OCI-M2 (cell line): Measurements from ENCODE around the gene SYT7.

Source experiments
- DNase-seq: peaks from one replicate; lab custom pipeline; 2025; ENCODE audit not compliant: unreplicated experiment; lab: John Stamatoyannopoulos, UW

Gene SYT7

DNA sequence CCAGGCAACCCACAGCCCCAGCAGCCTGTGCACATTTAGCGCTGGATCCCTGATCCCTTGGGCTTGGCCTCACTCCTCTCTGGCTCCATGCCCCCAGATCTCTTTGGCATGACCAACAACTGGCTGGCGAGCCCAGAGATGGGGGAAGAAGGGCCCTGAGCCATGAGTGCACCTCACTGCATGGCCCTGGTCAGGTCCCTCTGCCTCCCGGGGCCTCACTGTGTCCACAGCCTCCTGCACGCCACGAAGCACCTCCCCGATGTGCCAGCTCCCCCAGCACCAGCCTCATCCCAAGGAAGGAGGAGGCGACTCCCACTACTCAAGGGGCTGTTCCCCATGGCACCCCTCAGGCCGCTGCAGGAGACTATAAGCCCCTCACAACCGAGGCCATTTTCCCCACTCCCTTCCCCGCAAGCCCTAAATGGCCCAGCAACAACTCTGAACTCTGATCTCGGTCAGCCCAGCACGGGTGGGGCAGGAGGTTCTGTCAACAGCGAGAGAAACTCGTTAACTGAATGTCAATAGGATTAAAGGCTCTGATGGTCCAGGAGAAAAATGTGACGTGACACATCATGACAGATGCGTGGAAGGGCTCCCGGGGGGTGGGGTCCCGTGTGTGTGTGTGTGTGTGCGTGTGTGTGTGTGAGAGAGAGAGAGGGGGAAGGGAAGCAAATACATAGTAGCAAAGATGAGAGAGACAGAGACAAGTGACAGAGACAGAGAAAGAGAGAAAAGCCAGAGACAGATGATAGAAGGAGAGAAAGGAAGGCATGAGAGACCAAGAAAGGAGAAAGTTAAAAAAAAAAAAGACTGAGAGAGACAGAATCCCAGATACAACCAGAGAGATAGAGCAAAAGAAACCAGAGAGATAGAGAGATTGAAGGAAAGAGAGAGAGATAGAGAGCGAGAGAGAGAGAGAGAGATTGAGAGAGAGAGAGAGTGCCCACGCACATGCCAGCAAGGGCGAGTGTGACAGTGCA lies 28.4 kb upstream of the SYT7 start:
- DNase-seq = no peak

DNA sequence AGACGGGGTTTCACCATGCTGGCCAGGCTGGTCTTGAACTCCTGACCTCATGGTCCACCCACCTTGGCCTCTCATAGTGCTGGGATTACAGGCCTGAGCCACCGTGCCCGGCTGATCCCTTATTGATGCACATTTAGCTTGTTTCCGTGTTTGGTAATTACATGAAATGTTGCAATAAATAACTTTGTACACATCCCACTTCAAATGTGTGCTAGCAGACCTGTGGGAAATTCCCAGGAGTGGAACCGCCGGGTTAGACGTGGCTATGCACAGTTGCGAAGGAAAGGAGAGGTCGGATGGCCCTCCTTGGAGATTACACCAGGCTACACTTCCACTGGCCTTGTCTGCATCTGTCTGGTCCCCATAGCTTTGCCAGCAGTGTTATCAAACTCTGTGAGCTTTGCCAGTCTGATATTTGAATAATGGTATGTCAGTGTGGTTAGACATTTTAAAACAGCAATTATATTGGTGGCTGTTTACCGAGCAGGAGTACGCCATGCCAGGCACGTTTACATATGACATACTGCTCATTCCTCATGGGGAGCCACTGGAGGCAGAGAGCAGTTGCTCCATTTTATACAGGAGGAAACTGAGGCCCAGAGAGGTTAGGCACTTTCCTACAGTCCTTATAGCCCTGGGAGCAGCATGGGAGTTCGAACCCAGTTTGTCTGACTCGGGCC lies 27.2 kb upstream of the SYT7 start:
- DNase-seq = no peak

DNA sequence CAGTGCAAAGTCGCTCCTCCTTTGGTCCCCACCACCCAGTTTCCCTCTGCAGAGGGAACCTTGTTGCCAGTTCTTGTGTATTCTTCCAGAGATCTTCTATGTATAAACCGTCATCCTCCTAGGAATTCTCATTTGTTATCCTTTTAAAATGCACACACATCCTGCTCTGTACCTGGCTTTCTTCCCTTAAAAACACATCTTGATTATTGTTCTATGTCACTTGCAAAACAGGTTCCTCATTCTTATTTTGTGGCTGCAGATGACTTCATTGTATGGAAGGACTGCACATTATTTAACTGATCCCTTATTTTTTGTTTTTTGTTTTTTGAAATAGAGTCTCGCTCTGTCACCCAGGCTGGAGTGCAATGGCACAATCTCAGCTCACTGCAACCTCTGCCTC lies 26.6 kb upstream of the SYT7 start:
- no peak for DNase-seq

DNA sequence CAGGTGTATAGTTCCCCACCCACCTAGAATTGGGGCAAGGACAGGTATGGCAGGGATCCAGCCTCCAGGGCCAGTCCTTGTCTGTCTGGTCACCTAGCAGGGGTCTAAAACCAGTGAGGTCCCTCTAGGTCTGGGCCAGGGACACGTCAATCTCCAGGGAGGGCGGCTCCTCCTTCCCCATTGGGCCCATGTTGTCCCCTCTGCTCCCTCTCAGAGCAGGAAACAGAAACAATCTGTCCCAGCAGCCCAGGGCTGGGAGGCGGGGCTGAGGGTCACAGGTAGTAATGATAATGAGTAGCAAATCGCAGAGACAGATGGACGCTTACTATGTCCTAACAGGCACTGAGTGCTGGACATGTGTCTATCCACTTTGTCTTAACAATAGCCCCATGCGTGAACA lies 22.8 kb upstream of the SYT7 start:
- DNase-seq = no peak

DNA sequence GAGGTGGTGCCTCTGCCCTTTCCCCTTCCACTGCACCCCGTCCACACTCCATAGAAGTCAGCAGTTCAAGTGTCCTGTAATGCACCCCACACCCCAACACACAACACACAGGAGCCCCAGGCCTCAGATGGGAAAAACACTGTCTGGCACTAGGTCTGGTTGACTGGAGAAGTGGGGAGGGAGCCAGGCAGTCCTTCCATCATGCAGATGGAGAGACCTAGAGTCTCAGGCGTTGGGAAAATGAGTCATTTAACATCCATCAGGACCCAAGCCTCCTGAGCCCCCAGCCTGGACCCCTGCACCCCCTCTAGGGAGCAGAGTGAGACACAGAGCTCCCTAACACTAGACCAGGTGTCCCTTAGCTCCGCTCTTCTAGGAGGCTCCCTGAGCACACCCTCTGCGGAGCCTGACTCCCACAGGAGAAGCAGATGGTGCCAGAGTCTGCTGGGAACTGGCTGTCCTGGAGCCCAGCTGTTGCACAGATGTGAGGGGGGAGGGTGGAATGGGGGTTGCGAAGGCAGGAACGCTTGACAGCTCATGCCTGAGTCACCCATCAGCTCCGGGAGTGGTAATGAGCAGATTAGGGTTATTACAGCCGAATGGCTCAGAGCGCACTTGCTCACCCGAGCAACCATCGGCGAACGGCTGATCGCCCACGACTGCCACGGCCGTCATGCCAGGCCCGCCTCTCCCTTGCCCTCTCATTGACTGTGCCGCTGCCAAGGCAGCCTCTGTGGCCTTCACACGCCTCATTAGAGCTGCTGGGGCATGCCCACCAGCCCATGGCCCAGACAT lies 22.1 kb upstream of the SYT7 start:
- DNase-seq = no peak

DNA sequence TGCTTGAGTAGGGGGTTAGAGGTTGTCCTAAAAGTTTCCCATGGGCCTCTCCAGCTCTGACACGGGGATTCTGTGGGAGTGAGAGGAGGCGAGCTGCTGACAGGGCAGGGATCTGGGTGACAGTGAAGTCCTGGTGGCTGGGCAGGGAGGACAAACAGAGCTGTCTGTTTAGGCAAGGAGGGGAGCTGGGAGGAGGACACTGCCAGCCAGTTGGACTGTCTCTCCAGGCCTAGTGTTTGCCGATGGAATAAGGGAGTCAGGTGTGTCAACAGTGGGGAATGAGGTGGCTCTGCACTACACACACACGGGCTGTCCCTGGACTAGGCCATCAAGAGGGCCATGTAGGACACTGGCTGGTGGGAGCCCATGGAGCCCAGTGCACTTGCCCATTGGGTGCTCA lies 20.6 kb upstream of the SYT7 start:
- DNase-seq = no peak

DNA sequence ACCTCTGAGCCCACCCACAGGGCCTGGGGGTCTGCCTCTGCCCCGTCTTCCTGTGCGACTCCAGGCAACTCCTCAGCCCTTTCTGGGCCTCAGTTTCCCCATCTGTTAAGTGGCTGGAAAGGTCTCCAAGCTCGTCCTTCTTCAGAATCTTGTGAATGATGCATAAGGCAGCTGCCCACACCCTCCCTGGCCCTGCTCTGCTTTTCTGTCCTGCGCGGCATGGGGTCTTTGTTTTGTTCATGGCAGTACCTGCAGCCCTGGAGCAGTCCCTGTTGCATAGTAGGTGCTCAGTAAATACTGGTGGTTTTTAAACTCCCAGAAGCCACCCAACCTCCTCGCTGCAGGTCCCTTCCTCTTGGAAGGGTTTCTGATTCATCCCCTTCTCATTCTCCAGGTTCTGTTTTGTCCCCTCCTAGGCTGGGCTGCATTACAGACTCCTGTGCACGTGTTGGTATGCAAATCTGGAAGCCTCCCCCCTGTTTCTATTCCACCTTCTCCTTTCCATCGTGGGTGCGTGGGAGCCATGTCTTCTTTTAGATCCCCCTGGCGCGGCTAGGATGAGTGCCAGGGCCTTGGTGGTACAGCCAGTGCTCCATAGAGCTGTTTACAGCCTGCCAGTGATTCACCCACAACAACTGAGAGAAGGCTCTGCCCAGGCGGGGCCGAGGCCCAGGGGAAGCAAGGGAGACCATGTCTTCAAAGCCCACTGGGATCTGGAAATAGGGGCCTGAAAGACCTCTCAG lies 19.3 kb upstream of the SYT7 start:
- no peak for DNase-seq

DNA sequence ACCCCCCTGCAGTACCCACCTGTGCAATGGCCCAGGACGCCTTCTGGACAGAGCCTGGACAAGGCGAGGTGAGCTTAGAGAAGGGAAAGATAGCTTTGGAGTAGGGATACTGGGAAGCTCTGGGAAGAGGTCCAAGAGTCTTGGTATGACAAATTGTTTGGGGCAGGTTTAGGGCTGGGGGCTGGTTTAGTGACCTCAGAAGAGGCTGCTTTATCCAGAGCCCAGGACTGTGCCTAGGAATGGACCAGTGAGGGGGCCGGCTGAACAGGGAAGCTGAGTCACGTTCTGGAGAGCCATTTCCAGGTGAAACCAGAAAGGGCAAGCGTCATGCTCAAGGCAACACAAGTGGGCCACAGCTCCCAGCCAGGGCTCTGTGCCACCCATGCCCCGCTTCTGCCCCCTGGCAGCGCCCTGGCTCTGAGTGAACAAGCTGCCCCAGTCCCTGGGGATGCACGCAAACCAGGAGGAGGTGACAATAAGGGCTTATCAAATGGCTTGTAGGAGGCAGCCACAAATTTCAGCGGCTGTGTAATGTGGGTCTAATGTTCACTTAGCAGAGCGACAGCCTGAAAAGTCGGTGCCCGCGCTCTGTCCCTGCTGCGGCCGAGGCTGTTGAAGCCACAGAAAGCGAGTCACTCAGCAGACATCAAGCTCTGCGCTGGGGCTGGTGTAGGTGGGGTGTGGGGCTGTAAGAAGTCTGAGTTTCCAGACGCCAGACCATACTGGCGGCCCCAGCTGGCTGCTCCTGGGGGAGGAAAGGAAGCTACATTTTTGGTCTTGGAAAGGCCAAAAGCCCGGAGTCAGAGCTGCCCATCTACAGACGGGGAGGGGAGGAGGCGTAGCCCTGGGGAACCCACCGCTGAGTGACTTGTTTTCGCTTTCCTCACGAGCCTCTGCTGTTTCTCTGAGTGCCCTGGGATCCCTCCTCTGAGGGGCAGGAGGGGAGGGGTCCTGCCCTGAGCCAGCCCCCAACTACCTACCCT lies 18.3 kb upstream of the SYT7 start:
- DNase-seq = no peak

DNA sequence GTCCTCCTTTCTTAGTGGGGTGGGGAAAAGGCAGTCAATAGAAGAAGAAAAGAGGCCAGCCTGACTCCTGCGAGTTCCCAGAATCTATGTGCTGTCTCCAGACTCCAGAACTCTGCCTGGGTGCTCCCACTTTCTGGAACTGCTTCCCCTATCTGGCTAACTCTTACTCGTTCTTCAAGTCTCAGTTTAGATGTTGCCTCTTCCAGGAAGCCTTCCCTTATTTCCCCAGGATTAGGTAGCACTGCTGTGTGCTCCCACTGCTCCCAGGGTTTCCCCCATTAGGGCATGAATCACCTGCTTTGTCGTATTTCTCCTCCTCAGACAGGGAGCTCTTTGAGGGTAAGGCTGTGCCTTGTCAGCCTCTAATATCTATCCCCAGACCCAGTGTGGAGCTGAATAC lies 17.5 kb upstream of the SYT7 start:
- no peak for DNase-seq

DNA sequence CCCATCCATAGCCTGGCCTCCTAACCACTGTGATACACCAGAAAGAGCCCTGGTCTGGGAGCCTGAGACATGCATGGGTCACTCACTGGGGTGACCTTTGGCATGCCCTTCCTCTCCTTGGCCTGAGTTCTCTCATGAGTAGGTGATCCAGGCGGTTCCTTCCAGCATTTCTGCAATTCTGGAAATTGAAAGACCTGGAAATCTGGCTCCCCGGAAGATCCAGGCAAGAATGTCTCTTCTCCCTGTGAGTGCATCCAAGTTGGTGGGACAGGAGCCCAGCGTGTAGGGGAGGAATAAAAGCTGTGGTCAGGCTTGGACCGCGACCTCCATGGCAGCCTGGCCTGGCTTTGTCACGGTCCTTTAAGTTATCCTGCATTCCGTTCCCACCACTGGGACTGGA lies 16.1 kb upstream of the SYT7 start:
- no peak for DNase-seq

DNA sequence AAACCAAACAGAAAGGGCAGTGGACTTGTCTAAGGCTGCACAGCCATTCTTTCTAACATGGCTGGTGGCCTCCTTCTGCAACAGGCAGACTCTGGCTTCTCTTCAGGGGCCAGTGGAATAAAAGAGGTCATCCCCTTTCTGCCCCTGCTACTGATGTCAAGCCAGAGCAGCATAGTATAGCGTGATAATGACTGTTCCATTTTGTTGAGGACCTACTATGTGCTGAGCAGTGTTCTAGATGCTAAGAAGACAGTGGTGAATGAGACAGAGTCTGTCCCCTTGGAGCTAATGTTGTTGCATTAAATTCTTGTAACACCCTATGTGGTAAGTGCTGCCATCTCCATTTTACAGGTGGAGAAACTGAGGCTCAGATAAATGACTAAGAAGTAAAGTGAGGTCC lies 15.7 kb upstream of the SYT7 start:
- DNase-seq = no peak

DNA sequence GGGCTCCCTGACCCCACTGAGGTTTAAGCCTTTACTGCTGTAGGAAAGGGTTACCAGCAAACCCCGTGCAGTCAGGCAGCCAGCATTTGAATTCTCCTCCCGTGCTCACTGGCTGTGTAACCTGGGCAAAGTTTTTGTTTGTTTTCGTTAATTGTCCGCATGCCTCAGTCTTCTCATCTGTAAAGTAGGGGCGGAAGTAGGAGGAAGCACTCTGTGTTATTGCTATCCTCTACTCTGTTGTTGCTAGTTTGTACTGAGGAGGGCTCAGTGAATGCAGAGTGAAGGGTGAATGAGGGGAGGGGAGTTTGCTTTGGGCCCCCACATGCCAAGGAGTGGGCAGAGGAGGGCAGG lies 14.0 kb upstream of the SYT7 start:
- no peak for DNase-seq

DNA sequence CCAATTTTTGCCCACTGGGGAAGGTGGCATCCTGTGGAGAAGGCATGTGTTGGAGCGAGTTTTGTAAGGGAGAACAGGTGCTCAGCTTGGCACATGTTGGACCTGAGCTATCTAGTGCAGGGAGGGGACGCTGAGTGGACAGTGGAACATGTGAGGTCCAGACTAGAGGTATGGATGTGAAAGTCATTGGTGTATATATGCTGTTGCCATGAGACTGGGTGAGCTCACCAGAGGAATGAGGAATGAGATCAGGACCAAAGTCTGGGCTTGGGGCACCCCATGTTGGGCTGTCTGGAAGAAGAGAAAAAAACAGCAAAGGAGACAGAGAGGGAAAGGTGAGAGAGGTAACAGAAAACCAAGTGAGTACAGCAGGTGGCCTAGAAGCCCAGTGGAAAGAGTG lies 12.3 kb upstream of the SYT7 start:
- no peak for DNase-seq

DNA sequence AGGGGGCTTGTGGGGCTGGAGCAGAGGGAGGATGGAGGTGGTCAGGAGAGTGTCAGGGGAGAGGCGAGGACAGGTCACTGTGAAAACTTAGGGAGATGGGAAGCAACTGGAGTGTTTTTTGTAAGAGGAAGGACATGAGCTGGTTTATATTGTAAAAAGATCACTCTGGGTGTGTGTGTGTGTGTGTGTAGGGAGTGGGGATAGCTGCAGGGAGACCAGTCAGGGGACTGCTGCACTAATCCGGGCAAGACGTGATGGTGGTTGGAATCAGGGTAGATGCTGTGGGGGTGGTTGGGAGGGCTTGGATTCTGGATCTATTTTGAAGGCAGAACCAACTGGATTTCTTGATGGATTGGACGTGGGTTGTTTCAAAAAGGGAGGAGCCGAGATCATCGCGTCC lies 11.3 kb upstream of the SYT7 start:
- DNase-seq = no peak

DNA sequence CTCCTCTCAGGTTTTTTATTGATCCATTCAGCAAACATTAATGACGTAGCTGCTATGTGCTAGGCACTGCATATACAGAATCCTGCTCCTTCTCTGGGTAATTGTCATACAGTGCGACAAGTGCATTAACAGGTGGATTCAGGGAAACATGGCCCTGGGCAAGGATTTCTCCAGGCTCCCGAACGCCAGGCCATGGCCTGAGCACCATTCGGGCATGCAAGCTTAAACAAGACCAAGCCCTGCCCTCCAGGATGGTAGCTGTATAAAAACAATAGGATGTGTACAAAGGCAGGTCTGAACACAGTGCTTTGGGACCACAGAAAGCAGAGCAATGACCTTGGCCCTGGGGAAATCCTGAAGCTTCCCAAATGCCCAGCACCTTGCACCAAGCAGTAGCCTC lies 9.1 kb upstream of the SYT7 start:
- no peak for DNase-seq

DNA sequence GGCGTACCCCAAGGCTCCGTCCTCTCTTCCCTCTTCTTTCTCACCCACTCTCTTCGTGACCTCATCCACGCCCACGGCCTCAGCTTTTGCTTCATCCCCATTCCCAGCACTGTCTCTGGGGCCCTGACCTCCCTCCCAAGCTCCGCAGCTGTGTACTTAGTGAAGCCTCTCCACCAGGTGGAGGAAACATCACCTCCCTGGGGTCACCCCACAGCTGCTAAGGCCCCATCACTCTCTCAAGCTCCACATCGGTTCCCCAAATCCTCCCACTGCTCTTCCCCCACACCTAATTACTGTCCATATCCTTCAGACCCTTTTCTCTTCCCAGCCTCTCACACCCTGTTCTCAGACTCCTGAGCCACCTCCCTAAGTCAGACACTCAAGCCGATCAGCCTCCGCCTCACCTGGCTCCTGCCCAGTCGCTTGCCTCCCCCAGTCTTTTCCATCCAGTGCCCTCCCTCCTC lies 7.9 kb upstream of the SYT7 start:
- DNase-seq = no peak

DNA sequence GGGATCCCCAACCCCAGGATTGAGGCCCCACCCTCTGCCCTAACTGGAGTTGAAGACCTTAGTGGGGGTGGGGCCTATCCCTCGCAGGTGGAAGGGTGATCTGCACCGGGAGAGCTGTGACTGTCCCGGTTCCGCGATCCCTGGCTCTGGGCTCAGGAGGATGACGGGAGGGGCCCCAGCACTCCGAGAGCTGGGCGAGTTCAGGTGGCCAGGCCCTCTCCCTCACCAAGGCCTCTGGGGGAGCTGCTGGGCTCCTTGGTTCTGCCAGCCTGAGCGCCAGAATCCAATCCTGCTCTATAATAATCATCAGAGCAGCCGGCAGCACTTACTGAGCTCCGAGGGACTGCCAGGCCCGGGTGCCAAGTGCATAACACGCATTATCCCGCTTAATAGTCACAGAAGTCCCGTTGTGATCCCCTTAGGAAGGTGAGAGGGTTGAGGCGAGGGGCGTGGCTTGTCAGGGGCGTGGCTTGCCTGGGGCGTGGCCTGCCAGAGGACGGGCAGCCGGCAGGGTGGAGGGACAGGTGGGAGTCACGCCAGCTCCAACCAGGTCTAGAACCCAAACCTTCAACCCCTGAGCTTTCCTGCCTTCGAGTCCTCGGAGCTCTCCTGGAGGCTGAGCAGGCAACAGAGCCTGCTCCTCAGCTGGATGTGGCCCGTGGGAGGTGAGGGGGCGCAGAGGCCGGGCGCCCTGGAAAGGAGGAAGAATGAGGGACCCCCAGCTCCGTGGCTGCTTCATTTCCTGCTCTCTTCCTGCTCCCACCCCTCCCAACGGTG lies 7.3 kb upstream of the SYT7 start:
- DNase-seq = no peak

DNA sequence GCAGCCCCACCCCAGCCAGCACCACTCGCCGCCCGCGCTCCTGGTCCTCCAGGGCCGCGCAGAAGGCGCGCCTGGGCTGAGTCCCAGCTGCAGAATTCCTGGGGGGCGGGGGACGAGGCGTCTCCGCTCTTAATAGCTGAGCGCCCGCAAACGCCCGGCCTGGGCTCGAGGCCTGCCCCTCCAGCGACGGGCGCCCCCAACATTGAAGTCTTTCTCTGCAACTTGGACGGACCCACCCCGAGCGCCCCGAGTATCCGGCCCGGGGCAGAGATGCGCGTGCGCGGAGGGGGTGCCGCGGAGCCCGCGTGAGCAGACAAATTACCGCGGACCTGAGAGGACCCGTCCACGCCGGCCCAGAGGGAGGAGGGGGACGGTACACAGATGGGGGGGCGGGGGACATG lies 6.7 kb upstream of the SYT7 start:
- DNase-seq = no peak

DNA sequence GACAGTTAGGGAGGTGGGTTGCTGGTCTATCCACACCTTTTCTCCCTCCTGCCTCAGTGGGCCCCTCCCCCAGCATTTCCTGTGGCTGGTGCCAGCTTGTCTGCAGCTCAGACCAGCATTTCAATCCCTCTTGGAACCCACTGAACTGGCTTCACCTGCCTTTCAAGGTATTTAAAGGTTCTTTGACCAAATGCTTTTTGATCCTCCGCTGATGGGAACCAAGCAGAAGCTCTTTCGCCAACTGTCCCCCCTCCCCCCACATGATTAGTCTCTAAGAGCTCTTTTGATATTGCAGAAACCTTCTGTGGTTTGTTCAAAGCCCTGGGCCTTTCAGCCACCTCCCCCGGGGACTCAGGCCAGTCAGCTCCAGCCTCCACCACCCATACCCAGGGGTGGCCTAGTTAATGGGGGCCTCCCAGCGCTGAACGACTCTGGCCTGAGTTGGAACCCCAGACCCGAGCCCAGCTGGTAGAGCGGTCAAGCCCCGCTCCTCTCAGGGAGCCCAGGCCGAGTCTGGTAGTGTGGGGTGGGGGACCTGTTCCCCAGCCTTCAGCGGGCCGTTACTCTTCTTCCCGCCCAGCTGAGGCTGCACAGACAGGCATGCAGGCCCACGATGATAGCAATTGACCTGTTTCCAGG lies 6.0 kb upstream of the SYT7 start:
- no peak for DNase-seq
